ENCODE measurements around the gene SLC25A14.

Gene SLC25A14

GRCh38 chrX:130378024-130378669, 38.4 kb downstream of the SLC25A14 start:
- DNase-seq (ENCODE audit: low spot score), result no peak

GRCh38 chrX:130385520-130385919, 45.8 kb downstream of the SLC25A14 start, which contains the start of gene GPR119:
GPR119 (minus strand) TSS chrX:130385674; CDS start chrX:130385447, 227 bp downstream.
- DNase-seq (ENCODE audit: low spot score), result no peak

GRCh38 chrX:130386408-130386808, 46.7 kb downstream of the SLC25A14 start:
- DNase-seq (ENCODE audit: low spot score), result no peak

- peak; percentile 54 for DNase-seq (ENCODE audit: low spot score)
These were observed 53.8 kb downstream of the SLC25A14 start for GRCh38 chrX:130393451-130394074.

- no peak for DNase-seq (ENCODE audit: low spot score)
These were observed 55.6 kb downstream of the SLC25A14 start for GRCh38 chrX:130395341-130395740.

- DNase-seq (ENCODE audit: low spot score), result peak; percentile 64
These were observed 61.9 kb downstream of the SLC25A14 start, which contains the start of gene RBMX2 for GRCh38 chrX:130401415-130402207. RBMX2 (plus strand) TSS chrX:130401987; CDS start chrX:130402033, 46 bp downstream.

GRCh38 chrX:130402208-130402684, 62.5 kb downstream of the SLC25A14 start:
- no peak for DNase-seq (ENCODE audit: low spot score)

- DNase-seq (ENCODE audit: low spot score), result no peak
These were observed 73.7 kb downstream of the SLC25A14 start for GRCh38 chrX:130413415-130413814.

- no peak for DNase-seq (ENCODE audit: low spot score)
These were observed 75.1 kb downstream of the SLC25A14 start for GRCh38 chrX:130414800-130415199.

- DNase-seq (ENCODE audit: low spot score), result no peak
These were observed 75.5 kb downstream of the SLC25A14 start for GRCh38 chrX:130415201-130415600.

- DNase-seq (ENCODE audit: low spot score), result no peak
These were observed 77.1 kb downstream of the SLC25A14 start for GRCh38 chrX:130416785-130417184.

GRCh38 chrX:130418066-130418465, 78.3 kb downstream of the SLC25A14 start:
- DNase-seq (ENCODE audit: low spot score), result no peak

GRCh38 chrX:130418740-130419139, 79.0 kb downstream of the SLC25A14 start:
- no peak for DNase-seq (ENCODE audit: low spot score)

- DNase-seq (ENCODE audit: low spot score), result no peak
These were observed 79.5 kb downstream of the SLC25A14 start for GRCh38 chrX:130419263-130419662.
